Measurements from ENCODE around the gene GLB1L. TPM values are rescaled to one million over a fixed set of nuclear protein-coding genes. Genes with fewer than 3 reads are reported as not detected.

The GLB1L gene
- total and polyA plus RNA-seq, 3 donors from 2014 or later = 70.9 to 224 (median 109) TPM

- H3K9me3 ChIP-seq = no peaks in the 10 kb centered on the region
- intact Hi-C loops (cut with DNase I; ENCODE audit: low total_unique reads) = no loop called here
- DNase-seq = peak; percentile 46
- no peaks in the 10 kb centered on the region for H3K27me3 ChIP-seq
- no peak overlapping the region for H3K27ac ChIP-seq
- 28 to 34% methylated on average over 17 to 28 of the region's 28 CpGs for WGBS, 2 donors
- TF ChIP-seq, protein P1, sequence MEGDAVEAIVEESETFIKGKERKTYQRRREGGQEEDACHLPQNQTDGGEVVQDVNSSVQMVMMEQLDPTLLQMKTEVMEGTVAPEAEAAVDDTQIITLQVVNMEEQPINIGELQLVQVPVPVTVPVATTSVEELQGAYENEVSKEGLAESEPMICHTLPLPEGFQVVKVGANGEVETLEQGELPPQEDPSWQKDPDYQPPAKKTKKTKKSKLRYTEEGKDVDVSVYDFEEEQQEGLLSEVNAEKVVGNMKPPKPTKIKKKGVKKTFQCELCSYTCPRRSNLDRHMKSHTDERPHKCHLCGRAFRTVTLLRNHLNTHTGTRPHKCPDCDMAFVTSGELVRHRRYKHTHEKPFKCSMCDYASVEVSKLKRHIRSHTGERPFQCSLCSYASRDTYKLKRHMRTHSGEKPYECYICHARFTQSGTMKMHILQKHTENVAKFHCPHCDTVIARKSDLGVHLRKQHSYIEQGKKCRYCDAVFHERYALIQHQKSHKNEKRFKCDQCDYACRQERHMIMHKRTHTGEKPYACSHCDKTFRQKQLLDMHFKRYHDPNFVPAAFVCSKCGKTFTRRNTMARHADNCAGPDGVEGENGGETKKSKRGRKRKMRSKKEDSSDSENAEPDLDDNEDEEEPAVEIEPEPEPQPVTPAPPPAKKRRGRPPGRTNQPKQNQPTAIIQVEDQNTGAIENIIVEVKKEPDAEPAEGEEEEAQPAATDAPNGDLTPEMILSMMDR (IDR thresholded peaks at IDR 0.05) = no peak
- TF ChIP-seq POLR2A (IDR thresholded peaks at IDR 0.05) = no peak
- H3K4me1 ChIP-seq = peaks cover 11% of the 10 kb centered on the region
- peak overlapping the region; percentile 24 to 54 for H3K4me3 ChIP-seq
- H3K36me3 ChIP-seq (ENCODE audit: low read depth, missing control alignments) = no peaks in the 10 kb centered on the region
Measured at GRCh38 chr2:219243291-219243761, 1.9 kb downstream of the GLB1L start.

DNA sequence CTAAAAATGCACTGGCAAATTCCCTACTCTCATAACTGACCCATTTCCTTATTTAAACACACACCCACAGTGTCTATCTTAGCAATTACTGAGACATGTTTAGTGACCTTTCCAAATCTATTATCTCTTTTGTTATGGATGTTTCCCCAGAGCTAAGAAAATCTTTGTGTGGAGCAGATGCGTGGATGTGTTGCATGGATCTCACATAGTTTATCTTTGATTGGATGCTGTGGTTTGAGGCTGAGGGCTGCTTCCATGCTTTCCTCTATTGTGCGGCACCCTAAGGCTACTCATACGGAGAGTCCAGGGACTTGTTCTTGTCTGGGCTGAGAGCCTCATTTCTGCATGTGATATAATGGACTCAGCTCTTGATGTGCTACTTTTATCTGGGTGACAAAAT lies 10.9 kb downstream of the GLB1L start:
- Histone ChIP-seq H3K9me3 (no peaks in the 10 kb centered on the region), H3K4me3 (no peak overlapping the region), H3K27ac (no peak overlapping the region), H3K4me1 (peaks cover 6% of the 10 kb centered on the region), H3K27me3 (no peaks in the 10 kb centered on the region), H3K36me3 (ENCODE audit: low read depth, missing control alignments) (no peaks in the 10 kb centered on the region)
- no peak for DNase-seq
- TF ChIP-seq, protein P1 (IDR thresholded peaks at IDR 0.05) = no peak
- no peak for TF ChIP-seq POLR2A (IDR thresholded peaks at IDR 0.05)
- WGBS, 2 donors = 86 to 89% methylated on average over 3 of the region's 3 CpGs
- intact Hi-C loops (cut with DNase I; ENCODE audit: low total_unique reads) = no loop called here

GRCh38 chr2:219230059-219230540 lies 15.1 kb downstream of the GLB1L start:
- 0% methylated on average over 11 to 24 of the region's 24 CpGs for WGBS, 2 donors
- TF ChIP-seq POLR2A (IDR thresholded peaks at IDR 0.05) = no peak
- TF ChIP-seq, protein P1 (IDR thresholded peaks at IDR 0.05) = no peak
- H3K4me3 ChIP-seq = peak overlapping the region; percentile 85 to 87

GRCh38 chr2:219229305-219230058 lies 15.8 kb downstream of the GLB1L start, which contains the start of the genes ANKZF1 and ATG9A:
Gene ANKZF1 (plus strand): TSS chr2:219229806. CDS start chr2:219230258, 452 bp downstream.
Gene ATG9A (minus strand): TSS chr2:219229636. CDS start chr2:219228024, 1,612 bp downstream.
- no peaks in the 10 kb centered on the region for H3K27me3 ChIP-seq
- no peaks in the 10 kb centered on the region for H3K9me3 ChIP-seq
- no peaks in the 10 kb centered on the region for H3K36me3 ChIP-seq (ENCODE audit: low read depth, missing control alignments)
- DNase-seq = peak; percentile 100
- intact Hi-C loops (cut with DNase I; ENCODE audit: low total_unique reads) = no loop called here
- no peak for TF ChIP-seq POLR2A (IDR thresholded peaks at IDR 0.05)
- TF ChIP-seq, protein P1 (IDR thresholded peaks at IDR 0.05) = no peak
- WGBS, 2 donors = 0% methylated on average over 11 to 75 of the region's 80 CpGs
- H3K4me1 ChIP-seq = peaks cover 16% of the 10 kb centered on the region
- peak within 1 kb of the TSS; percentile 85 to 87 for H3K4me3 ChIP-seq
- H3K27ac ChIP-seq = peak within 1 kb of the TSS; percentile 95 to 97

More at GRCh38 chr2:219230059-219230540, 15.1 kb downstream of the GLB1L start:
- intact Hi-C loops (cut with DNase I; ENCODE audit: low total_unique reads) = no loop called here
- DNase-seq = peak; percentile 60
- Histone ChIP-seq H3K27ac (peak overlapping the region; percentile 95 to 97), H3K4me1 (peaks cover 16% of the 10 kb centered on the region), H3K36me3 (ENCODE audit: low read depth, missing control alignments) (no peaks in the 10 kb centered on the region), H3K9me3 (no peaks in the 10 kb centered on the region), H3K27me3 (no peaks in the 10 kb centered on the region)

Measured in testis (tissue), 3 donors.